GM19395 (cell line): ENCODE results near the gene COPE.

Source experiments
- ATAC-seq: cut with Tn5 transposase; IDR thresholded peaks from one replicate; pipeline ENCODE4 v1.9.1; 2021; ENCODE audit warnings: mild to moderate bottlenecking, moderate library complexity; ENCODE audit not compliant: unreplicated experiment

Gene COPE

DNA sequence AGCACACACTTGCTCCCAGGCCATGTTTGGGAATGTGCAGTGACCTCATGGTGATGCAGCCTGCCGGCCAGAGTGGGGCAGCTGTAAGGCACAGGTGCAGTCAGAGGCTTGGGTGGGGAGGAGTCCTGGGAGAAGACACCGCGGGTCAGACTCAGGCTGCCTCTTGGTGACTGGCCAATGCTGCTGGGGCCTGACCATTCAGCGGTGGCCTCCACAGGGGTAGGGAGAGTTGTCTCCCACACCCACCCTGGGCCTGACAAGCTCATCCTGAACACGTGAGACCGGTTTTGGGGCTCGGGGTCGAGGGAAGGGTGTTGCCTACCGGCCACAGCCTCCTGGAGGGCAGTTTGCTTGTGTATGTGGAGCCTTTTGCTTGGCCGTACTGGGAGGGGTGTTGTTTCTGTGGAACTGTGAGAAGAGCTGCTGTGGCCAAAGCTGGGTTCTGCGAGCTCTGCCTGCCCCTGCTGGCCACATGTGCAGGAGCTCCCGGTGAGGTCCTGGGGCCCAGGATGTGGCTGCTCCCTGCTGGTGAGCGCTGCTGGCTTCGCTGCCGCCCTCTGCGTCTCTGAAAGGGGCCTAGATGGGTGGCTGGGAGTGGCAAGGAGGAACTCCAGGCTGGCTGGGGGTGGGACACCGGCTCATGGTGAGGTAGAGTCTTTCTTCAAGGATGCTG, 65.3 kb downstream of the COPE start:
- no peak for ATAC-seq

- ATAC-seq: no peak
Observed at GRCh38 chr19:18852648-18853047, 66.5 kb downstream of the COPE start.

DNA sequence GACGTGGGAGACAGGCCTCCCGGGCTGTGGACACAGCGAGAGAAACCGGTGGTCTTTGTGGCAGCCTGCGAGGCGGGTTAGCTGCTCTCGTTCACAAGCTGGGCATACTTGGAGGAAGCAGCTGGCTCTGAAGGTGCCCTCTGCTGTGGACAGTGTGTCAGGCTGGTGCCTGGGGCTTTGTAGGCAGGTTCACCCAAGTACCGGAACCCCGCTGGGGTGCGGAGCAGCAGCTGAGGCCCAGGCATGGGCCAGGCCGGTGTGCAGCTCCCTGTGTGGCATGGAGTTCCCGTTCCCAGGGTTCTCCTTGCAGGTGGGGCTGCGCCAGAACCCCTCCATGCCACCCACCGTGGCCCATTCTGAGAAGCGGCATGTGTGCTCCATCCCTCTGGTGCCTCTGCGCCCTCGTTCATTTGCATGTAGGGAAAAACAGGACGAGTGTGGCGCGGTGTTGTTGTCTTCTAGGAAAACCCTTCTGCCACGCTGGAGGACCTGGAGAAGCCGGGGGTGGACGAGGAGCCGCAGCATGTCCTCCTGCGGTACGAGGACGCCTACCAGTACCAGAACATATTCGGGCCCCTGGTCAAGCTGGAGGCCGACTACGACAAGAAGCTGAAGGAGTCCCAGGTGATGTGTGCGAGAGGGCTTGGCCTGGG, 67.4 kb downstream of the COPE start:
- no peak for ATAC-seq

DNA sequence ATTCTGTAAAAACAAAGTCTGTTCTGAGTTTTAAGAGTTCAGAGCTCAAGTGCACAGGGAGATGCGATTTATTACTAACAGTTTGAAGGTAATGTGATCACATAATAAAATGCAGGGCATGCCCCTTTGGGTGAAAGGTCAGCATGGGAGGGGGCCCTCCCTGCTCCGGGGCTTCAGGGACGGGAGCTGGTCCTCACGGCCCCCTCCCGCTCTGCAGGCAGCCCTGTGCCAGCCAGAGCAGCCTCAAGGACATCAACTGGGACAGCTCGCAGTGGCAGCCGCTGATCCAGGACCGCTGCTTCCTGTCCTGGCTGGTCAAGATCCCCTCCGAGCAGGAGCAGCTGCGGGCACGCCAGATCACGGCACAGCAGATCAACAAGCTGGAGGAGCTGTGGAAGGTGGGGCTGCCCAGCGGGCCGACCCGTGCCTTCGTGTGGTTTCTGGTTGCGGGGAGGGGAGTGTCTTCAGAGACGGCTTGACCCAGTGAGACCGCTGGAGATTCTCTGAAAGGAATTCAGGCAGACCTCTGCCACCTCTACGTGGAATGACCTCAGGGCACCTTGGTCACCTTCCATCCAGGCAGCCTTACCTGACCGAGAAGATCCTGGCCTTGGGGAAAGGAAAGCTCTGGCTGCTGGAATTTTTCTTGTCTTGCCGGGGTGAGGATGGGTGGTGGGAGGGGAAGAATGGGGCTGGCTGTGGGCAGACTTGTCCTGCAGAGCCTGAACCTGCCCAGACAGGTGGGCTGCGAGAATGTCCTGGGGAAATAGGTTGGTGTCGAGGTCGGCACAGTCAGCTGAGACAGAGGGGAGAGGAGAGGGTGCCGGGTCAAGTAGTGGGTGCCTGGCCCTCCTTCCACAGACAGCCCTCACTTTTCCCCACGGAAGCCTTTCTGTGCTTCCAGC, 68.5 kb downstream of the COPE start:
- no peak for ATAC-seq

DNA sequence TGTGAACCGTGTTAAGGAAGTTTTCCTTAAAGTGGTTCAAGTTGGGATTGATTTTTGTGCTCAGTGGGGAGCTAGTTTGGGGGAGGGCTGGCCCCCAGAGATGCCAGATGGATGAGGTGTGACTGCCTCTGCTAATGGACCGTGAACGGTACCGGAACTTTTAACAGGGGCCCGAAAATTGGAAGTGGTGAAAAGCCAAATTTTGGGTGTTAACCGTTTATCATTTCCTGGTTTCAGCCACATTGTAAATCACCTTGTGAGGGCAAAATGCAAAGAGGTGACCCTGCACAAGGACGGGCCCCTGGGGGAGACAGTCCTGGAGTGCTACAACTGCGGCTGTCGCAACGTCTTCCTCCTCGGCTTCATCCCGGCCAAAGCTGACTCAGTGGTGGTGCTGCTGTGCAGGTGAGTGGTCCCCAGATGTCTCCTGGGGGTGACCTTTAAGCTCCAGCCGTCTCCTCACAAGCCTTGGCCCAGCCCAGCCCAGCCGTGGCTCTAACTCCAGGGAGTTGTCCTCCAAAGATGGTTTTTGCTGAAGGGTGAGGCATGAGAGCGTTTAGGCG, 69.3 kb downstream of the COPE start:
- ATAC-seq: no peak
